HG03342 (cell line): ENCODE measurements around the gene STARD5.

Source experiments
- ATAC-seq: cut with Tn5 transposase; IDR thresholded peaks from one replicate; pipeline ENCODE4 v1.9.1; 2021; ENCODE audit warnings: mild to moderate bottlenecking, moderate library complexity; ENCODE audit not compliant: unreplicated experiment

Gene STARD5

DNA sequence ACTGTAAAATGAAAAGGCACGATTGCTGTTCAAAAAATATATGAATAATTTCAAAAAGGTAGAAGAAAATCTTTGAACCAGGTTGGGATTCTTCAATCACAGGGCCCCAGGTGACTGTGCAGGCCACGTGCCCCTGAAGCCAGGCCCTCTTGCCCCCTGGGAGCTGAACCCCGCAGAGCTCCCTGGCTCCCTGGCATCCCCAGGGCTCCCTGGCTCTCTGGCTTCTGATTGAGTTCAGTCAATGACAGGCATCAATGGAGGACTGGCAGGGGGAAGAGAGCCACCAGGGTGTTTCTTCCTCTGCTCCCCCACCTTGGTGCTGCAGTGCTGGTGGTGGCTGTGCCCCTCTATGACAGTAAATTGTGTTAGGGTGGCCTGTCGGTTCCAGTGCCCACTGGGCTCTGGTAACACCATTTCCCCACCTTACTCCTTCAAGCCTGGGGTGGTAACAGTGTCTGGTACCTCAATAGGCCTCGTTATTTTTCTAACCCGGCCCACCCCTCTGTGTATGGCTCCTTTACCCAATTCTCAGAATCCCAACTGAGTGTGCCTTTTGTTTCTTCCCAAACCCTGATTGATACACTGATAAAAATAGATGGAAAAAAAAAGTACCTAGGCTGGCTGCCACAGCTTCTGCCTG is 62.6 kb downstream of the STARD5 start:
- ATAC-seq = no peak

DNA sequence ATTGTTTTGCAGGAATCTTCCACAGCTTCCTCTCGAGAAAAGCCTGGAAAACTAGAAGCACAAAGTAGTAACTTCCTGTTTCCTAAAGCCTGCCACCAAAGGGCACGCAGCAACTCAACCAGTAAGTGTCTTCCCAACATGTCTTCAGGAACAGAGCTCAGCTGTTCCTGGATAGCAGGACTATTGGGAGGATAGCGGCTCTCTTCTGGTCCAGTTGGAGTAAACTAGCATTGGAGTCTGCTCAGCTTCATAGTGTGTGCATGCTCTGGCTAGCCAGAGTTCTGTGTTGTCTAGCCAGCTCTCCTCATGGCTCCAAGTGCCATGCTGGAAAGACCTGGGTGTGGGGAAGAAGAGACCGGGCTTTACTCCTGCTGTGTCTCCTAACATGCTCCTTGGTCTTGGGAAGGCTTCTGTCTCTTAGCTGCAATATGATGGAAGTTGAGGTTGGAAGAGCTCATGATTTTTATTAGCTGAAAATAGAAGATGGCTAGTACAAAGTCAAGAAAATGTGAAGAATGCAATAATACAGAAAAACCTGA is 64.1 kb downstream of the STARD5 start:
- ATAC-seq = no peak
